Cerebellar cortex (tissue), 1 donor: ENCODE results near the gene OPRM1.

Source experiments
- DNase-seq: peaks from one replicate; pipeline ENCODE4 v3.0.0-alpha.2; 2015; ENCODE audit warnings: low spot score

The OPRM1 gene

GRCh38 chr6:154280521-154280920 is 241.5 kb downstream of the OPRM1 start:
- DNase-seq: no peak

- DNase-seq: no peak
Observed at GRCh38 chr6:154284313-154284853, 245.3 kb downstream of the OPRM1 start.

GRCh38 chr6:154285826-154286225 is 246.8 kb downstream of the OPRM1 start:
- no peak for DNase-seq

- no peak for DNase-seq
Observed at GRCh38 chr6:154289818-154290508, 250.9 kb downstream of the OPRM1 start.

GRCh38 chr6:154292066-154292465 is 253.0 kb downstream of the OPRM1 start:
- DNase-seq: no peak

GRCh38 chr6:154292855-154293519 is 253.9 kb downstream of the OPRM1 start:
- DNase-seq: no peak

GRCh38 chr6:154295733-154296132 is 256.7 kb downstream of the OPRM1 start:
- DNase-seq: no peak
